Natural killer cell (primary cell): ENCODE measurements around the gene SMARCC1. TPM values are rescaled to one million over a fixed set of nuclear protein-coding genes. Genes with fewer than 3 reads are reported as not detected.

Source experiments
- ATAC-seq, 3 donors: fragments of 150-1000 bp in 2 of 3; fragments of 200-7000 bp in 1 of 3; cut with Tn5 transposase; 1 replicate in 1 of 3; 2 replicates in 2 of 3; pipeline ENCODE4 v1.10.0; 2021; ENCODE audit warnings: mild to moderate bottlenecking in 2 of 3, moderate library complexity in 2 of 3
- DNase-seq, 2 donors: peaks; one replicate each; pipeline versions ENCODE4 v3.0.0 to v3.0.0-alpha.2; 2013 to 2021; ENCODE audit warnings: mixed read lengths in 1 of 2
- H3K27ac ChIP-seq: one replicate; pipeline ENCODE4 v1.5.1; 2013; ENCODE audit warnings: mild to moderate bottlenecking, low read length
- H3K27me3 ChIP-seq: one replicate; pipeline ENCODE4 v1.6.1; 2013; ENCODE audit warnings: low read length; ENCODE audit not compliant: control insufficient read depth, insufficient read depth
- H3K36me3 ChIP-seq: one replicate; pipeline ENCODE4 v1.6.1; 2013; ENCODE audit warnings: low read length; ENCODE audit not compliant: control insufficient read depth, insufficient read depth
- H3K4me1 ChIP-seq: one replicate; pipeline ENCODE4 v1.6.1; 2013; ENCODE audit warnings: low read length; ENCODE audit not compliant: control insufficient read depth, insufficient read depth
- H3K4me3 ChIP-seq: one replicate; pipeline ENCODE4 v1.5.1; 2013; ENCODE audit warnings: low read length
- H3K9me3 ChIP-seq: one replicate; pipeline ENCODE4 v1.6.1; 2013; ENCODE audit warnings: low read length; ENCODE audit not compliant: control insufficient read depth, insufficient read depth
- H3K27ac Mint-ChIP-seq, 2 donors: one replicate each; pipeline ENCODE4 v1.8.0; 2022; ENCODE audit warnings: mild to moderate bottlenecking in 2 of 2, mixed read lengths in 2 of 2, moderate library complexity in 1 of 2
- H3K27me3 Mint-ChIP-seq, 2 donors: one replicate each; pipeline ENCODE4 v1.8.0; 2022; ENCODE audit warnings: low read depth in 2 of 2, mixed read lengths in 2 of 2
- H3K36me3 Mint-ChIP-seq: one replicate; pipeline ENCODE4 v1.8.0; 2022; ENCODE audit warnings: mixed read lengths
- H3K4me1 Mint-ChIP-seq, 2 donors: one replicate each; pipeline ENCODE4 v1.8.0; 2022; ENCODE audit warnings: mixed read lengths in 2 of 2
- H3K4me3 Mint-ChIP-seq: one replicate; pipeline ENCODE4 v1.8.0; 2022; ENCODE audit warnings: mild to moderate bottlenecking, moderate library complexity, mixed read lengths
- H3K9me3 Mint-ChIP-seq, 2 donors: one replicate each; pipeline ENCODE4 v1.8.0; 2022; ENCODE audit warnings: mixed read lengths in 2 of 2
- CTCF ChIP-seq: fragments of 200-600 bp; IDR thresholded peaks from one replicate; pipeline ENCODE4 v1.8.0; 2022; ENCODE audit warnings: antibody characterized with exemption
- WGBS: methylation state at CpG from one replicate; pipeline ENCODE4 v1.1.7; 2013; ENCODE audit warnings: missing lambda C conversion rate; ENCODE audit not compliant: insufficient coverage; 5-methylcytosine and 5-hydroxymethylcytosine counted together
- intact Hi-C: fragments of 100-400 bp; cut with micrococcal nuclease; formaldehyde crosslinking; loops from one replicate; pipeline ENCODE4 v1.14.2; 2022
- total RNA-seq, 4 donors: library from RNA; stranded (reverse); fragments of 120-200 nt in 1 of 4; gene quantifications; one replicate each; pipeline versions ENCODE4 v1.2.3 to v1.2.4, GENCODE V29; 2013 to 2022

SMARCC1 gene
- total RNA-seq, 3 donors from 2014 or later (not counting 1 experiment from before 2014, with no cell fraction given): 96.1 to 108 (median 102) TPM

GRCh38 chr3:47542471-47543173, 239.1 kb downstream of the SMARCC1 start:
- intact Hi-C loops: no loop called here
- no peaks in the 10 kb centered on the region for H3K9me3 ChIP-seq
- no peaks in the 10 kb centered on the region for H3K9me3 Mint-ChIP-seq
- H3K4me3 ChIP-seq: no peak overlapping the region
- H3K36me3 ChIP-seq: no peaks in the 10 kb centered on the region
- no peak overlapping the region for H3K4me3 Mint-ChIP-seq
- ATAC-seq: no peak
- TF ChIP-seq CTCF: no peak
- no peaks in the 10 kb centered on the region for H3K27me3 ChIP-seq
- H3K36me3 Mint-ChIP-seq: no peaks in the 10 kb centered on the region
- 88% methylated on average over 21 of the region's 21 CpGs for WGBS
- H3K4me1 Mint-ChIP-seq: no peaks in the 10 kb centered on the region
- no peaks in the 10 kb centered on the region for H3K4me1 ChIP-seq
- no peak overlapping the region for H3K27ac ChIP-seq
- no peak overlapping the region for H3K27ac Mint-ChIP-seq
- peaks cover 0 to 6% of the 10 kb centered on the region in 2 donors for H3K27me3 Mint-ChIP-seq
- no peak for DNase-seq

GRCh38 chr3:47541583-47542108, 240.0 kb downstream of the SMARCC1 start:
- no peak for TF ChIP-seq CTCF
- H3K9me3 ChIP-seq: no peaks in the 10 kb centered on the region
- no peaks in the 10 kb centered on the region for H3K9me3 Mint-ChIP-seq
- H3K4me3 ChIP-seq: no peak overlapping the region
- no peaks in the 10 kb centered on the region for H3K36me3 ChIP-seq
- no peaks in the 10 kb centered on the region for H3K4me1 ChIP-seq
- no peaks in the 10 kb centered on the region for H3K4me1 Mint-ChIP-seq
- intact Hi-C loops: no loop called here
- no peak overlapping the region for H3K27ac Mint-ChIP-seq
- ATAC-seq: no peak
- peaks cover 0 to 6% of the 10 kb centered on the region in 2 donors for H3K27me3 Mint-ChIP-seq
- H3K4me3 Mint-ChIP-seq: no peak overlapping the region
- no peaks in the 10 kb centered on the region for H3K27me3 ChIP-seq
- H3K36me3 Mint-ChIP-seq: no peaks in the 10 kb centered on the region
- DNase-seq: no peak
- H3K27ac ChIP-seq: no peak overlapping the region
- WGBS: 50% methylated on average over 6 of the region's 6 CpGs

- peaks cover 0 to 5% of the 10 kb centered on the region in 2 donors for H3K4me1 Mint-ChIP-seq
- no peak for ATAC-seq
- no peaks in the 10 kb centered on the region for H3K36me3 ChIP-seq
- no peak for TF ChIP-seq CTCF
- no peak for DNase-seq
- H3K27me3 Mint-ChIP-seq: peaks cover 0 to 6% of the 10 kb centered on the region in 2 donors
- no peaks in the 10 kb centered on the region for H3K27me3 ChIP-seq
- no peaks in the 10 kb centered on the region for H3K36me3 Mint-ChIP-seq
- no peaks in the 10 kb centered on the region for H3K4me1 ChIP-seq
- H3K9me3 Mint-ChIP-seq: no peaks in the 10 kb centered on the region
- no peak overlapping the region for H3K4me3 Mint-ChIP-seq
- H3K27ac Mint-ChIP-seq: no peak overlapping the region
- no peak overlapping the region for H3K4me3 ChIP-seq
- no peaks in the 10 kb centered on the region for H3K9me3 ChIP-seq
- intact Hi-C loops: no loop called here
- 96% methylated on average over 4 of the region's 4 CpGs for WGBS
- H3K27ac ChIP-seq: no peak overlapping the region
These were observed 241.4 kb downstream of the SMARCC1 start for GRCh38 chr3:47540281-47540680.
